HEK293T (cell line): ENCODE measurements around the gene RFC4.

Experiments
- ARNT ChIP-seq: fragments of 450-650 bp; IDR thresholded peaks from 2 replicates; pipeline ENCODE4 v1.6.1; 2017; ENCODE audit warnings: mild to moderate bottlenecking
- BHLHE40 ChIP-seq: fragments of 450-650 bp; IDR thresholded peaks from 2 replicates; pipeline ENCODE4 v1.6.1; 2016; ENCODE audit warnings: mild to moderate bottlenecking, moderate library complexity, borderline replicate concordance
- ELF4 ChIP-seq: fragments of 450-650 bp; IDR thresholded peaks from 2 replicates; pipeline ENCODE4 v1.6.1; 2017; ENCODE audit warnings: antibody characterized with exemption
- FOXA1 ChIP-seq: fragments of 450-650 bp; IDR thresholded peaks from 2 replicates; pipeline ENCODE4 v1.6.1; 2016; ENCODE audit warnings: mild to moderate bottlenecking
- FOXM1 ChIP-seq: fragments of 450-650 bp; IDR thresholded peaks from 2 replicates; pipeline ENCODE4 v1.6.1; 2017; ENCODE audit warnings: mild to moderate bottlenecking, borderline replicate concordance
- L3MBTL2 ChIP-seq: fragments of 450-650 bp; conservative IDR thresholded peaks from 2 replicates; pipeline ENCODE4 v1.6.1; 2016; ENCODE audit warnings: mild to moderate bottlenecking
- LEF1 ChIP-seq: fragments of 450-650 bp; IDR thresholded peaks from 2 replicates; pipeline ENCODE4 v1.6.1; 2017; ENCODE audit warnings: mild to moderate bottlenecking, borderline replicate concordance
- NFRKB ChIP-seq: fragments of 450-650 bp; IDR thresholded peaks from 2 replicates; pipeline ENCODE4 v1.6.1; 2016; ENCODE audit warnings: mild to moderate bottlenecking, moderate library complexity
- PKNOX1 ChIP-seq: fragments of 450-650 bp; IDR thresholded peaks from 2 replicates; pipeline ENCODE4 v1.6.1; 2016
- SP1 ChIP-seq: fragments of 450-650 bp; IDR thresholded peaks from 2 replicates; pipeline ENCODE4 v1.6.1; 2017
- SUZ12 ChIP-seq: fragments of 450-650 bp; IDR thresholded peaks from 2 replicates; pipeline ENCODE4 v1.6.1; 2016; ENCODE audit warnings: mild to moderate bottlenecking
- TARDBP ChIP-seq: fragments of 450-650 bp; IDR thresholded peaks from 2 replicates; pipeline ENCODE4 v1.6.1; 2016
- ZNF384 ChIP-seq: fragments of 450-650 bp; IDR thresholded peaks from 2 replicates; pipeline ENCODE4 v1.6.1; 2016

GRCh38 chr3:186789554-186790260, 16.6 kb downstream of the RFC4 start:
- no peak for TF ChIP-seq FOXA1
- no peak for TF ChIP-seq TARDBP
- no peak for TF ChIP-seq BHLHE40
- no peak for TF ChIP-seq L3MBTL2
- TF ChIP-seq FOXM1 = no peak
- TF ChIP-seq NFRKB = no peak
- no peak for TF ChIP-seq SUZ12
- TF ChIP-seq SP1 = no peak
- no peak for TF ChIP-seq ELF4
- no peak for TF ChIP-seq ARNT
- TF ChIP-seq PKNOX1 = no peak
- TF ChIP-seq LEF1 = no peak
- TF ChIP-seq ZNF384 = no peak
